HepG2 (cell line): ENCODE results near the gene SPRN. TPM values are rescaled to one million over a fixed set of nuclear protein-coding genes. Genes with fewer than 3 reads are reported as not detected.

Experiments
- CERS6 ChIP-seq: sonication (generic); formaldehyde crosslinking; IDR thresholded peaks from 2 replicates; pipeline ENCODE4 v1.5.0; 2020; ENCODE audit warnings: missing genetic modification reagents
- ZBTB40 ChIP-seq, 2 experiments: fragments of 450-650 bp in 1 of 2; sonication (generic) in 1 of 2; formaldehyde crosslinking in 1 of 2; IDR thresholded peaks; 2 replicates each; pipeline versions ENCODE4 v1.6.1 to v1.8.0; 2016 to 2022; ENCODE audit warnings: antibody characterized with exemption in 1 of 2, mild to moderate bottlenecking in 1 of 2, missing genetic modification reagents in 1 of 2
- ZFP1 ChIP-seq: IDR thresholded peaks from 2 replicates; pipeline ENCODE4 v1.6.1; 2016
- polyA plus RNA-seq, 8 experiments: library from polyadenylated mRNA; depleted of rRNA in 3 of 8; stranded (reverse) in 7 of 8; unstranded in 1 of 8; fragments of >200 nt; fragmentation: Illumina TruSeq in 4 of 8; extraction: Trizol in 4 of 8; gene quantifications; 2 replicates each; pipeline versions ENCODE4 v1.2.1 to v1.2.3, GENCODE V29; 2011 to 2016; ENCODE audit warnings: low read depth in 4 of 8, missing spikeins in 1 of 8, mixed read lengths in 1 of 8; ENCODE audit not compliant: insufficient read depth in 1 of 8
- total RNA-seq, 5 experiments: library from RNA; depleted of rRNA; stranded (reverse); fragments of >200 nt; fragmentation: Illumina TruSeq; extraction: Trizol; gene quantifications; 2 replicates each; pipeline ENCODE4 v1.2.3, GENCODE V29; 2016; ENCODE audit warnings: low read depth in 1 of 5

Gene SPRN
- total and polyA plus RNA-seq, 2 of the 13 experiments (the other 11 are each of a cell fraction or from before 2014, with no cell fraction given), result not detected

- no peak for TF ChIP-seq CERS6
- TF ChIP-seq ZBTB40 (IDR thresholded peaks at IDR 0.05), result peak; percentile 63
- TF ChIP-seq ZBTB40 (CRISPR knock-in tag; IDR thresholded peaks at IDR 0.05), result no peak
- TF ChIP-seq ZFP1 (CRISPR knock-in tag), result no peak
These were observed 30.3 kb downstream of the SPRN start, which contains the start of gene MTG1 (continued) for GRCh38 chr10:133394064-133394663.
